Activated T-helper 1 cell treated with Interleukin-2 at 50 U/mL for 16 hours (primary cell): ENCODE measurements around the gene DPEP1.
"Not testable (repeated sequence)": the region's sequence is repeated elsewhere in the genome, so short reads cannot be mapped to it uniquely, and the experiment has no call there.

ENCODE experiments used
- DNase-seq: peaks from one replicate; pipeline ENCODE4 v3.0.0-alpha.2; 2020; ENCODE audit warnings: low read depth

The DPEP1 gene

DNA sequence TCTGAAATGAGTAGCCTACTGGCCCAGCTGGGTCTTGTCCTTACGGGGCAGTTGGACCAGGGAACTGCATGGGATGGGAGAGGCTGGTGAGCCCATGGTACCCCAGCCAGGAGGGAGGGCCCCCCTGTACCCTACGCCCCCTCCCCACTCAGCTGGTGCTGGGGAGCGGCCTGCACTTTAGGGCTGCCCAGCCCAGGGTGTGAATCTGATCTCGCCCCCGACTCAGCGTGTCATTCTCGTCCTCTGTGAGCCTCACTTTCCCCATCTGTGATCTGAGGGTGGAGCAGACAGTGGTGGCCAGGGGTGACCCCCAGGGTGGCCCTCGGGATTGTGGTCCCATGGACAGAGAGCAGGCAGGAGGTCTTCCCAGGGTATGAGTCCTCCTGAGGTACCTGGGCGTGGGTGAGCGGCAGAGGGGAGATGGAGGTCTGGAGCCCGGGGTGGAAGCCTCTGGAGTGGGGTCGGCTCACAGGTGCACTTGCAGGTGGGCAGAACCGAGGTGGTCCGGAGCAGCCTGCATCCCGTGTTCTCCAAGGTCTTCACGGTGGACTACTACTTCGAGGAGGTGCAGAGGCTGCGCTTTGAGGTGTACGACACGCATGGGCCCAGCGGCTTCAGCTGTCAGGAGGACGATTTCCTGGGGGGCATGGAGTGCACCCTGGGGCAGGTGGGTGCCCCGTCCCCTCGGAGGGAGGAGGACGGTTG lies 36.2 kb upstream of the DPEP1 start:
- no peak for DNase-seq

DNA sequence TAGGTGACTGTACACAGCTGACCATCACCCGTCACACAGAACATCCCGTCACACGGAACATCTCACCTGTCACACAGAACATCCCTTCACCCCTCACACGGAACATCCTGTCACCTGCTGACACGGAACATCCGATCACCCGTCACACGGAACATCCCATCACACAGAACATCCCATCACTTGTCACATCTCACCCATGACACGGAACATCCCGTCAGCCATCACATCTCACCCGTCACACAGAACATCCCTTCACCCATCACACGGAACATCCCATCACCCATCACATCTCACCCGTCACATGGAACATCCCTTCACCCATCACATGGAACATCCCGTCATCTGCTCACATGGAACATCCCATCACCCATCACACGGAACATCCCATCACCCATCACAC lies 34.1 kb upstream of the DPEP1 start:
- no peak for DNase-seq

DNA sequence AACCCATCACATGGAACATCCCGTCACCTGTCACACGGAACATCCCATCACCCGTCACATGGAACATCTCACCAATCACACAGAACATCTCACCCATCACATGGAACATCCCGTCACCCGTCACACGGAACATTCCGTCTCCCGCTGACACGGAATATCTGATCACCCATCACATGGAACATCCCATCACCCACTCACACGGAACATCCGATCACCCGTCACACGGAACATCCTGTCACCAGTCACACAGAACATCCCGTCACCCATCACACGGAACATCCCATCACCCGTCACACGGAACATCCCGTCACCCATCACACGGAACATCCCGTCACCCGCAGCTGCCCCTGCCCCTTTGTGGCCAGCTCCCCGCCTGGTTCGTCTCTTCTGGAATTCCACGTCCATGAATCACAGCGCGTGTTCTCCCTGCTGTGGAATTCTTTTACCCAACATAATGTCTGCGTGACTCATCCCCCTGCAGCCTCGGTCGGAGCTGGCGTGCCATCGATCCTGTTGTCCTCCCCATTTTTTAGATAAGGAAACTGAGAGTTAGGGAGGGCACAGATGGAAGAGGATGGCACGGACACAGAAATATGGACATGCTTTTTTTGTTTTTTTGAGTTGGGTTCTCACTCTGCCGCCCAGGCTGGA lies 32.3 kb upstream of the DPEP1 start:
- no peak for DNase-seq

DNA sequence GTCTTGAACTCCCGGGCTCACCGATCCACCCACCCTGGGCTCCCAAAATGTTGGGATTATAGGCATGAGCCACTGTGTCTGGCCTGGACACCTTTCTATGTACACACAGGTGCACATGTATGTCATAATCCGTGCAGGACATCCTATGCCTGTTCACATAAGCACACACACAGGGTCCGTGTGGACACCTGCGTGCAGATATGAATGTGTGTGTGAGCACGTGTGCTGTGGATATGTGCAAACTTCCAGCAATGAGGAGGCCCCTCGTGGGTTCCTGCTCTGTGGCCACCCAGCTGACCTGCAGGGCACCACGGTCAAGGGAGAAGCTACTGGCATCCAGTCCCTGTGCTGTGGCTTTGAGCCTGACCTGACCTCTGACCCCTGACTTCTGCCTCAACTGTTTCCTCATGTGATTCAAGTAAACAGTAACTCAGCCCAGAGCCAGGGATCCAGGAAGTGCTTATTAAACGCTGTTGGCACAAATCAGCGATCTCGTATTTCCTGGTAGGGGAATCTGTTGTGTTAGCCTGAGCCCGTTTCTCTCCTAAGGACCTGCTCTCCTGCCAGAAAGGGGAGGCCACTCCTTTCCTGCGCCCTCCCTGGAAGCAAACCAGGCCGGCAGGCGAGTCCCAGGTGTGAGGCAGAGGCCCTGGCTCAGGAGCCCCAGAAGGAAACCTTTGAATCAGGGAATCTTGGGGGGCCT lies 31.4 kb upstream of the DPEP1 start:
- no peak for DNase-seq

DNA sequence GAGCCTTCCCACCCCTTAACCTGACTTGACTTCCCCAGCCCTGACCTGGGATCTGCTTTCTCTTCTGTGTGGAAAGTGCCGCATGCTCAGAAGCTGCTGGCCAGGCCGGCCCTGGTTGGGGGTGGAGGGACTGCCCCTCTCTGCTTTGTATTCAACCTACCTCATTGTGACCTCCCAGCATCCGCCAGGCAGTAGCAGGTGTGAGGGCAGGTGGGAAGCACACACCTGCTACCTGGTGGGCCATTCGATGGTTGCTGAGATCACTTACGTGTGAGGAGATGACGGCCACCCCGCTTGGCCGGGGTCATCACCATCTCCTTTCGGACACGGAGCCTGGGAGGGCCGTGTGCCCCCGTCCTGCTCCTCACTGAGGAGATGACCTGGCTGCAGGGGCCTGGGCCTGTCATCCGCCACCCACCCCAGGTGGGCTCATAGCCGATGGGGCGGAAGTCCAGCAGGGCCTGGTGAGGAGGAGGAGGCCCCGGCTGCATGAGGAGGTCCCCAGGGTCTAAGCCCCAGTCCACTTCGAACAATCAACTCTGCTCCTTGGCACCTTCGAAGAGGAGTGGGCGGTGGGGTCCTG lies 30.7 kb upstream of the DPEP1 start:
- no peak for DNase-seq

DNA sequence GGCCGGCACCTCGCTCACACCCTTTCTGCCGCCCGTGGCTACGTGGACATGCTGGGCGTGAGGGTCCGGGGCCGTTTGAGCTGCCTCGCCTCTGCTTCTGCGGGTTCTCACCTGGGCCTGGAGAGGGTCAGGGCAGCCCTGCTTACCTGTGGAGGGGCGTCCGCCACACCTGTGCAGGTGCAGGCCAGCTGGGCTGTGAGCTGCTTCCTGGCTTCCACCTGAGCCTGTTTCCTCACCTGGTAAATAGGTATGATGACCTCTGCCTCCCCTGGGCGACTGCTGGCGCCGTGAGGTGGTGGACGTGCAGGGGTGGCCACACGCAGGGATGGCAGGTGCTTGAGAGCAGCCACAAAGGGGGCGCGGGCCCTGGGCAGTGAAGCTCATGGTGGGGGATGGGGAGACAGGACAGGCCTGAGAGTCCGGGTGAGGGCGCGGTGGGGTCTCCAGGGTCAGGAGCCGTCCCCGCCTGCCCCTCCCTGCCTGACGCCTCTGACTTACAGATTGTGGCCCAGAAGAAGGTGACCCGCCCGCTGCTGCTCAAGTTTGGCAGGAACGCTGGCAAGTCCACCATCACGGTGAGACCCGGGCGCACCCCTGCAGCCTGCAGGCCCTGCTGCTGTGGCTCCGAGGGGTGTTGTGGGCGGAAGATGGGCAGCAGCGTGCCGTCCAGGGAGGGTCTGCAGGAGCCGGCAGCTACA lies 30.1 kb upstream of the DPEP1 start:
- no peak for DNase-seq

DNA sequence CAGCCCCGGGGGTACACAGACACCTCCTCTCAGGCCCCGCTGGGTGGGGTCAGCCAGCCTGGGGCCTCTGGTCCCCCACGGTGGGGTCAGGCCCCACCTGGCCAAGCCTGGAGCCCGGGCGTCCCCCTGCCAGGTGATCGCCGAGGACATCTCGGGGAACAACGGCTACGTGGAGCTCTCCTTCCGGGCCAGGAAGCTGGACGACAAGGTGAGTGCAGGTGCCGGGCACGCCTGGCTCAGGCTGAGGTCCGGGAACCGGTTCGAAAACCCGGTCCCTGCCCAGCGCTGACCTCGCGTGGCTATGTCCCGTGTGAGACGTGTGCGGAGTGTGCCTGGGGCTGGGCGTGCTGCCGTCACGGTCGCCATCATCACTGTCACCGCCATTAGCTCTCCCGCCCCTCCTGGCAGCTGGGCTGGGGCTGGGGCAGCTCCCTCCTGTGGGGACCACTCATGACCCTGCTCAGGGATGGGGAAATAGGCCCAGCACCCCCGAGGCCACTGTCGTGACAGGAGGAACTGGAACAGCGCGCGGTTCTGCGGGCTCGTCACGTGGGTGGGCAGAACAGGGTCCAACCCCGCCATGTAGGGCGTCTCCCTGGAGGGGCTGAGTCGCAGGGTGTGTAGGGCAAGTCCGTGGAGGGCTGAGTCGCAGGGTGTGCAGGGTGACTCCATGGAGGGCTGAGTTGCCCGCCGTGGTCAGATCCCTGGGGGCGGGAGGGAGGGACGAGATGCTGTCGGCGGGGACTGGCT lies 29.4 kb upstream of the DPEP1 start:
- no peak for DNase-seq

DNA sequence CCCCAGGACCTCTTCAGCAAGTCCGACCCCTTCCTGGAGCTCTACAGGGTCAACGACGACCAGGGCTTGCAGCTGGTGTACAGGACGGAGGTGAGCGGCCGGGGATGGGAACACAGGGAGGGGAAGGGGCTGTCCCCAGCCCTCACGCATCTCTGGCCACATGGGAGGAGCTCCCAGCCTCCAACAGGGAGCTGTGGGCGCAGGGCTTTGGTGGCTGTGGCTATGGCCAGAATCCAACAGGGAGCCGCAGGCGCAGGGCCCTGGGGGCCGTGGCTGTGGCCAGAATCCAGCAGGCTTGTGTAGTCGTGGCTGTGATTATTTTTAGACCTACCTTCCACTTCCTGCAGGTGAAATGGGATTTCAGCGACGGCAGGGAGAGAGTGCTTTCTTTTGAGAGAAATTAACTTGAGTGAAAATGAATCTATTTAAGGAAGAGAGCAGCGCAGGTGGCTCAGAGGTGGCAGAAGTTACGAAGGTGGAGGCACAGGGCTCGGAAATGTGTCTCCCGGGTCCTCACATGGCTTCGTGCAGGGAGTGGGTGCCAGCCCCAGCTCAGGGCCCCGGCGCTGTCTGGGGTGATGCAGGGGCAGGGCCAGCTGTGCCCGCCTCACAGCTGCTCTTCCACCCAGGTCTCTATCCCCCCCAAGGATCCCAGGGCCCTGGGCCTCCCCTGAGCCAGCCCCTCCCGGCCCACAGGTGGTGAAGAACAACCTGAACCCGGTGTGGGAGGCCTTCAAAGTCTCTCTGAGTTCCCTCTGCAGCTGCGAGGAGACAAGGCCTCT lies 28.5 kb upstream of the DPEP1 start:
- no peak for DNase-seq

DNA sequence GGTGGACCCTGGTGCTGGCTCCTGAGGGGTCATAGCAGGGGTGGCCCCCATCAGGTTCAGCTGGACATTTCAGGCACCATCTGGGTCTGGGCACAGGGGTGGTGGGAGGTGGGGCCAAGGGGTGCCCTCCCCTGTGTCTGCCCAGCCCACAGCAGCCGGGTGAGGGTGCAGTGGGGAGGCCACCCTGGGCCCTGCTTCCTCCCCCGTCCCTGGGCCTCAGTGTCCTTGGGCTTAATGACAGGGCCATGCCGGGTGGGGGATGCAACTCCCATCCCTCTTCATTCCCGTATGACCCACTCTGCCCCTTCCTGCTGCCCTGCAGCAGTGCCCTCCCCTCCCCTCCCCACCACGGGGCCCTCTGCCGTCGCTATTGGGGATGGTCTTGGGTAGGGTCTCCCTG lies 27.2 kb upstream of the DPEP1 start:
- DNase-seq: no peak

DNA sequence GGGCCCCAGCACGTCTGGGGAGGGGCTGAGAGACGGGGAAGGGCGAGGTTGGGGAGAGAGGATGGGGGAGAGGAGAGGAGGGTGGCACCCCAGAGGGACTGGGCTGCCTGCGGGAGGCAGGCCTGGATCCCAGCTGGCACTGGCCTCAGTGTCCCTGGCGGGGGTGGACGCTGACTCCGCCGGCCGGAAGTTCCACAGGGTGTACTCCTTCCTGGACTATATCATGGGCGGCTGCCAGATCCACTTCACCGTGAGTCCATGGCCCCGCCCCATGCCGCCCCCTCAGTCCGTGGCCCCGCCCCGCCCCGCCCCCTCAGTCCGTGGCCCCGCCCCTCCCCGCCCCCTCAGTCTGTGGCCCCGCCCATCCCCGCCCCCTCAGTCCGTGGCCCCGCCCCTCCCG lies 26.6 kb upstream of the DPEP1 start:
- DNase-seq: no peak

DNA sequence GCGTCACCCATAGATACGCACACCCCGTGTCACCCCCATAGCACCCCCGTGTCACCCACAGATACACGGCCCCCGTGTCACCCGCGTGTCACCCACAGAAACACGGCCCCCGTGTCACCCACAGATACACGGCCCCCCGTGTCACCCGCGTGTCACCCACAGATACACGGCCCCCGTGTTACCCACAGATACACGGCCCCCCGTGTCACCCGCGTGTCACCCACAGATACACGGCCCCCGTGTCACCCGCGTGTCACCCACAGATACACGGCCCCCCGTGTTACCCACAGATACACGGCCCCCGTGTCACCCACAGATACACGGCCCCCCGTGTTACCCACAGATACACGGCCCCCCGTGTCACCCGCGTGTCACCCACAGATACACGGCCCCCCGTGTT lies 25.8 kb upstream of the DPEP1 start:
- DNase-seq: not testable (repeated sequence)

DNA sequence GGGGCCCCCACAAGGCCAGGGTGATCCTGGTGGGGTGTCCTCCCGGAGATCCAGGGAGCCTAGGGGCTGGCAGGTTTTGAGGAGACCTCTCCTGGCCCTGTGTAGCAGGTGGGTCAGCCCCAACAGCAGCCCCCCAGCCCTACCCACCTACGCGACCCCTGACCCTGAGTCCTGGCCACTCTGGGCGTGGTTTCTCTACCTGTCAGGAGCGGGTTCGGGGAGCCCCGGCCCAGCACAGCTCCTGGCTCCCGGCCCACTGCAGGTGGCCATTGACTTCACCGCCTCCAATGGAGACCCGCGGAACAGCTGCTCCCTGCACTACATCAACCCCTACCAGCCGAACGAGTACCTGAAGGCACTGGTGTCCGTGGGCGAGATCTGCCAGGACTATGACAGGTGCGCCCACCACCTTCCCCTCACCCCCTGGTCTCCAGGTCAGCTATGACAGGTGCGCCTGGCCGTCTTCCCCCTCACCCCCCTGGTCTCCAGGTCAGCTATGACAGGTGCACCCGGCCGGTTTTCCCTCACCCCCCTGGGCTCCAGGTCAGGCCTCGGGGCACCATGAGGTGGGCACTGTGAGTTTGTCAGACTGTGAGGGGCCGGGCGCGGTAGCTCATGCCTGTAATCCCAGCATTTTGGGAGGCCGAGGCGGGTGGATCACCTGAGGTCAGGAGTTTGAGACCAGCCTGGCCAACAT lies 24.9 kb upstream of the DPEP1 start:
- no peak for DNase-seq

DNA sequence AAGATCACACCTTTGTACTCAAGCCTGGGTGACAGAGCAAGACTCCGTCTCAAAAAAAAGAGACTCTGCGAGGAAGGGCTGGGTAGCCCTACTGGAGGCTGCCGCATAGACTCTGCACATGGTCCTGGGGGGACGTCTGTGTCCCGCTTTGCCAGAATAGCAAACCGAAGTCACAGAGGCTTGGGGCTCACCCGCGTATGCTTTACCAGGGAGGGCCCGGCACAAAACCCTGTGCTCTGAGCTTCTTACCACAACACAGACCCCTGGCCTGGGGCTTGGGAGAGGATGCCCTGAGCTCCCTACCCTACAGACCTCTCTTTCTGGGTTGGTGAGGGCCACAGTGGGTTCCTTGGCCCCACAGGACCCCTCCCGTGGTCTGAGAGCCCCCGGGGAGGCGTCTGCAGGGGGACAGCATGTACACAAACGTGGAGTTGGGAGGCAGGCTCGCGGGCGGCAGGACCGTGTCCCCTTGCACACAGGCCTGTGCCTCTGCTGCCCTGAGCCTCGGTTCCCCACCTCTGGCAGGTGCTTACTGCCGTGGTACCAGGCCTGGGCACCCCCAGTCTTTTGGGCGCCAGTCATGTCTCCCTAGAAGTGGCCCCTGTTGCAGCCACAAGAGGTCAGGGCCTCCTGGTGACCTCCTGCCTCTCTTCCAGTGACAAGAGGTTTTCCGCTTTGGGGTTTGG lies 24.1 kb upstream of the DPEP1 start:
- no peak for DNase-seq

DNA sequence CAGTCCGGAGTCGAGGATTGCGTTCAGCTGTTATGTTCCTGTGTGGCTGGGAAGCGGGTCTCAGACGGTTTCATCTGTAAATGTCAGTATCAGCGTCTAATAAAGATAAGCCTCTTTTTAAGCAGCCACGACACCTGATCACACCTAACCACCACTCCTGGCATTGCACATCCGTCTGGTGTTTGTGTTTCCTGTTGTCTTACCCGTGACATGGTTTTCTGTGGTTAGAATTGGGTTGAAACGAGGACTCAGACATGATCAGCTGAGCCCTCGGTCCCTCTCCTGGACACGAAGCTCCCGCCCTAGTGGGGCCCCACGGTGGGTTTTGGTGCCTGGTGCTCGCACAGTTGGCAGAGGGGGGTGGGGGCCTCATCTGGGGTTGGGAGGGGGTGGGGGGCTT lies 19.6 kb upstream of the DPEP1 start:
- peak; percentile 39 for DNase-seq

DNA sequence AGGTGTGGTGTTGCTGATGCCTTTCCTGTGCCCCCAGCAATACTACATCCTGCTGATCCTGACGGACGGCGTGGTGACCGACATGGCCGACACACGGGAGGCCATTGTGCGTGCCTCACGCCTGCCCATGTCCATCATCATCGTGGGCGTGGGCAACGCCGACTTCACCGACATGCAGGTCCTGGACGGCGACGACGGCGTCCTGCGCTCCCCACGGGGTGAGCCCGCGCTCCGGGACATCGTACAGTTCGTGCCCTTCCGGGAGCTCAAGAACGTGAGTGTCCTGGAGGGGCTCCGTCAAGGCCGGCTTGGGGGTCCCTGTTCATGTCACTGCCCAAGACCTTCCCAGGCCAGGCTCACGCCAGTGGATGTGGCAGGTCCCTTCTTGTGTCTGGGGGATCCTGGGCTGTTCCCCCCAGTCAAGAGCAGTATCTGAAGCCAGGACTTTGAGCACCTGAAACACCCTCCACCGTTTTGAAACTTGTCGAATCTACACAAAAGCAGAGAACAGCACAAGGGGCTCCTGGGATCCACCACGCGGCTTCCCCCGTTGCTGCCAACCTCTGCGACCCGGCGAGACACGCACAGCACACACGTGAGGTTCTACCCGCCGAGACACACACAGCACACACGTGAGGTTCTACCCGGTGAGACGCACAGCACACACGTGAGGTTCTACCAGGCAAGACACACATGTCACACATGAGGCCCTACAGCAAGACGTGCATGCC lies 17.9 kb upstream of the DPEP1 start:
- no peak for DNase-seq

DNA sequence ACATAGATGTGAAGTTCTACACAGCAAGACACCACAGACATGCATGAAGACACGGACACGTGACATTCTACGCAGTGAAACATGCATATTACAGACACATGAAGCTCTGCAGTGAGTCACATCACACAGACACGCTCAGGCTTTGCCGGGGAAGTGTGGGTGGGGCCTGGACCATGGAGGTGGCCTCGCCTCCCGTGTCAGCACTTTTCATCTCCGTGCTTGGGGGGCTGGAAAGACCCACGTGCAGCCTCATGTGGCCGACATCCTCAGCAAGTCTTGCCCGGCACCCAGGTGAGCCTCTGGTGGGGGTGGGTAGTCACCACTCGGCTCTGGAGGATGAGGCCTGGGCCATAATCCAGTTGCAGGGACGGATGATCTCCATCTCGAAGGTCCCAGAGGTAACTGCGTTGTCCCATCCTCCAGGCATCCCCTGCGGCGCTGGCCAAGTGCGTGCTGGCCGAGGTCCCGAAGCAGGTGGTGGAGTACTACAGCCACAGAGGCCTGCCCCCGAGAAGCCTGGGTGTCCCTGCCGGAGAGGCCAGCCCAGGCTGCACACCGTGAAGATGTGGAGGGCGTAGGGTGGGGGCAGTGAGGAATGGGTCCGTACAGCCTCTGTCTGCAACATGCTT lies 17.3 kb upstream of the DPEP1 start:
- DNase-seq: no peak

DNA sequence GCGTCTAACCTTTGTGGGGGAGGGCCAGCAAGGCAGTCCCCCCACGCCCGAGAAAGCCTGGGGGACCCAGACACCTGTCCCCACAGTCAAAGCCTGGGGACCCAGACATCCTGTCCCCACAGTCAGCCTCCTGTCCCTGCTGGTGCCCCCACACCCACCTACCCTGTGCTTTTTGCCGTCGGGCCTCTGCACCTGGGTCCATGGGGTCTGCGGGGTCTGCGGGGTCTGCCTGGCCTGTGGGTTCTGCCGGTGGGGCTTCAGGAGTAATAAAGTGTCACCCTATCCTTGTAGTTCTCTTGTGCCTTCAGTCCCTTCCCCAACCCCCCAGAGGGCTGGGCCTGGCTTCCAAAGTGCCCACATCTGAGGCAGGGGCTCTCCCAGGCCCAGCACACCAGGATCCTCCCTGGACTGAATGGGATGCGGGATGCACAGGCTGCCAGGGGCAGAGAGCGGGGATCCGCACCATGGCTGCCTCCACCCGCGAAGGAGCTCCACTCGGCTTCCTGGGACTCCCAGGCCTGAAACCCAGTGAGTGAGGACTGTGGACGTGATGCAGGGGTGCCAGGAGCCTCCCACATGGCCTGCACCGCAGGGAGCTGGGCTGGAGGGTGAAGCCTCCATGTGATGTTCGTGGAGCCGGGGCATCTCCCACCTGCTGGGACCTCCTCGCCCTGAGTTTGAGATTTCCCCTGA lies 16.3 kb upstream of the DPEP1 start:
- no peak for DNase-seq

DNA sequence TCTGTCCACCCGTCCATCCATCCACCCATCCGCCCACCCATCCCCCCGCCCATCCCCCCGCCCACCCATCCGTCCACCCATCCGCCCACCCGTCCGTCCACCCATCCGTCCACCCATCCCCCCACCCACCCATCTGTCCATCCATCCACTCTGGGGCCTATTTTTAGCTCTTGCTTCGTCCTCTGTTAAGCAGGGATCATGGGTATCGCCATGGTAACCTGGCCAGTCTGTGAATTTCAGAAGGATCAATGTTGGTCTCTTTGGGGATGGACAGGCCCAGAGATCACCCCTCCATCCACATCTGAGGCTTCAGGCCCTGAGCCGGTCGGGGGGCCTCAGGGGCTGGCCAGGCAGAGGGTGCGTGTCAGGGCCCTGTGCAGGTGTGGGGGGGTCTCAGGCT lies 15.2 kb upstream of the DPEP1 start:
- no peak for DNase-seq
